ENCODE results near the gene TMED10. TPM values are rescaled to one million over a fixed set of nuclear protein-coding genes. Genes with fewer than 3 reads are reported as not detected.

TMED10 gene
- total RNA-seq, 1 donor from 2014 or later: 363 TPM

DNA sequence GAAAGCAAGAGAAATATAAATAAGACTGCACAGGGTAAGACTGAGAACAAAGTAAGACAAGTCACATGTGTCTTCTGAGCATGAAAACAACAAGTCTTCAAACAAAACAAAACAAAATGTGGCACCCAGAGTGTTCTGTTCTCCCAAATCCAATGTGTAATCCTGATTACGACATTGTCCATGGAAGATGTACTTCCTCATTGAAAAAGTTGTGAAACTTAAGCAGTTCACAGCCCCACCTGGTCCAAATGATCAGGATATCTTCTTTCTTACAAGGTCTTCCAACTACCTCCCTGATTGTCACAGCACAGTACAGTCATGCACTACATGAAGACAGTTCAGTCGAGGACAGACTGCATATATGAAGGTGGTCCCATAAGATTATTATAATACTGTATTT is 26.3 kb downstream of the TMED10 start:
- H3K27me3 ChIP-seq (ENCODE audit: control insufficient read depth, insufficient read depth, low read length): no peaks in the 10 kb centered on the region
- DNase-seq (ENCODE audit: low read depth): peak; percentile 57
- TF ChIP-seq CTCF (IDR thresholded peaks at IDR 0.05; ENCODE audit: insufficient read depth, low read length, severe bottlenecking): no peak
- H3K36me3 ChIP-seq (ENCODE audit: control insufficient read depth, insufficient read depth, low read length): peaks cover 6% of the 10 kb centered on the region
- FAIRE-seq: no peak
- H3K4me3 ChIP-seq (ENCODE audit: low read depth, low read length): no peak overlapping the region

DNA sequence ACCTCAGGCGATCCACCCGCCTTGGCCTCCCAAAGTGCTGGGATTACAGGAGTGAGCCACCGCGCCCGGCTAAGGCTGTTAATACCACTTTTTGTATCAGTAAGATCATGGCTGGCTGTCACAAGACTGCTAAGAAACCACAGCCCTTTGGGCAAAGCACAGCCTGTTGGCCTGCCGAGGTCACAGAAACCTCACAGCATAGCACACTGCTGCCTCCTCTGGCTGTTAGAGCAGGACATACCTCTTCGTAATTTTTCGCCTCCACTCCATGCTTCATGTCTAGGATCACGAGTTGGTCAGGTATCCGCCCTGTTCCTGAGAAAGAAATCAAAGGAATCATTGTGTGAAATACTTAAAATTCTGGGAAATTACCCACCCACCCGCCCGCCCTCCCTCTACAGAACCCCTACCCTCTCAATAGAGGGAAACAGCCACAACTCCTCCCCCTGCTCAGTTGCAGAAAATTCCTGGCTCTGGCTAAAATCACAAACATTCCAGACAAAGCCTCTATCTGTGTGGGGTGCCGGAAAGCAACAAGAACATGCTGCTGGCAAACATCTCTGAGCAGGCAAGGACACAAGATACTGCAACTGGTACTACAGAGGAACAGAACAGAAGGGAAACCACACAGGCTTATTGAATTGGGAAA is 28.9 kb downstream of the TMED10 start:
- Histone ChIP-seq H3K27me3 (ENCODE audit: control insufficient read depth, insufficient read depth, low read length) (no peaks in the 10 kb centered on the region), H3K4me3 (ENCODE audit: low read depth, low read length) (no peak overlapping the region), H3K36me3 (ENCODE audit: control insufficient read depth, insufficient read depth, low read length) (peaks cover 10% of the 10 kb centered on the region)
- peak; percentile 46 for DNase-seq (ENCODE audit: low read depth)
- FAIRE-seq: no peak
- peak; percentile 46 for TF ChIP-seq CTCF (IDR thresholded peaks at IDR 0.05; ENCODE audit: insufficient read depth, low read length, severe bottlenecking)

- no peak for TF ChIP-seq CTCF (IDR thresholded peaks at IDR 0.05; ENCODE audit: insufficient read depth, low read length, severe bottlenecking)
- DNase-seq (ENCODE audit: low read depth): no peak
- no peaks in the 10 kb centered on the region for H3K27me3 ChIP-seq (ENCODE audit: control insufficient read depth, insufficient read depth, low read length)
- H3K36me3 ChIP-seq (ENCODE audit: control insufficient read depth, insufficient read depth, low read length): peaks cover 10% of the 10 kb centered on the region
- no peak overlapping the region for H3K4me3 ChIP-seq (ENCODE audit: low read depth, low read length)
- FAIRE-seq: no peak
Observed at GRCh38 chr14:75144944-75145343, 31.5 kb downstream of the TMED10 start.

GRCh38 chr14:75143761-75144527 is 32.5 kb downstream of the TMED10 start:
- FAIRE-seq (no peak), DNase-seq (ENCODE audit: low read depth) (no peak)
- H3K4me3 ChIP-seq (ENCODE audit: low read depth, low read length): no peak overlapping the region
- no peak for TF ChIP-seq CTCF (IDR thresholded peaks at IDR 0.05; ENCODE audit: insufficient read depth, low read length, severe bottlenecking)
- no peaks in the 10 kb centered on the region for H3K27me3 ChIP-seq (ENCODE audit: control insufficient read depth, insufficient read depth, low read length)
- peaks cover 7% of the 10 kb centered on the region for H3K36me3 ChIP-seq (ENCODE audit: control insufficient read depth, insufficient read depth, low read length)

- no peak for FAIRE-seq
- H3K36me3 ChIP-seq (ENCODE audit: control insufficient read depth, insufficient read depth, low read length): peaks cover 7% of the 10 kb centered on the region
Observed at GRCh38 chr14:75142494-75142893, 33.9 kb downstream of the TMED10 start.

More at GRCh38 chr14:75142494-75142893, 33.9 kb downstream of the TMED10 start:
- H3K4me3 ChIP-seq (ENCODE audit: low read depth, low read length): no peak overlapping the region
- H3K27me3 ChIP-seq (ENCODE audit: control insufficient read depth, insufficient read depth, low read length): no peaks in the 10 kb centered on the region
- DNase-seq (ENCODE audit: low read depth): no peak
- TF ChIP-seq CTCF (IDR thresholded peaks at IDR 0.05; ENCODE audit: insufficient read depth, low read length, severe bottlenecking): no peak
